Trophoblast cell (in vitro differentiated cells and primary cell): Measurements from ENCODE around the gene S100A4.

Source experiments
- DNase-seq, 2 donors: peaks; one replicate each; pipeline ENCODE4 v3.0.0-alpha.2; 2016
- H2AFZ ChIP-seq: 2 replicates; pipeline ENCODE4 v1.6.1; 2013; ENCODE audit warnings: low read length, moderate library complexity, mild to moderate bottlenecking; ENCODE audit not compliant: insufficient read depth, poor library complexity
- H2AK5ac ChIP-seq: 2 replicates; pipeline ENCODE4 v1.6.1; 2013; ENCODE audit warnings: mild to moderate bottlenecking, low read length
- H2BK120ac ChIP-seq: 2 replicates; pipeline ENCODE4 v1.6.1; 2013; ENCODE audit warnings: low read length, mild to moderate bottlenecking, moderate library complexity; ENCODE audit not compliant: insufficient read depth, poor library complexity
- H2BK12ac ChIP-seq: 2 replicates; pipeline ENCODE4 v1.6.1; 2013; ENCODE audit warnings: mild to moderate bottlenecking, low read length, moderate library complexity
- H2BK5ac ChIP-seq: 2 replicates; pipeline ENCODE4 v1.6.1; 2013; ENCODE audit warnings: low read length, low read depth, moderate library complexity, mild to moderate bottlenecking; ENCODE audit not compliant: poor library complexity
- H3K14ac ChIP-seq: 2 replicates; pipeline ENCODE4 v1.6.1; 2013; ENCODE audit warnings: mild to moderate bottlenecking, low read length
- H3K18ac ChIP-seq: 2 replicates; pipeline ENCODE4 v1.6.1; 2013; ENCODE audit warnings: mild to moderate bottlenecking, low read length
- H3K23ac ChIP-seq: 2 replicates; pipeline ENCODE4 v1.6.1; 2013; ENCODE audit warnings: low read length
- H3K27ac ChIP-seq: 2 replicates; pipeline ENCODE4 v1.5.1; 2013; ENCODE audit warnings: low read depth, mild to moderate bottlenecking, inconsistent platforms, low read length, moderate library complexity
- H3K27me3 ChIP-seq: 2 replicates; pipeline ENCODE4 v1.6.1; 2013; ENCODE audit warnings: inconsistent platforms, mild to moderate bottlenecking, low read length, moderate library complexity; ENCODE audit not compliant: insufficient read depth
- H3K36me3 ChIP-seq, 2 experiments: 1 replicate in 1 of 2; 2 replicates in 1 of 2; pipeline ENCODE4 v1.6.1; 2013; ENCODE audit warnings: low read length in 2 of 2, mild to moderate bottlenecking in 2 of 2, moderate library complexity in 1 of 2; ENCODE audit not compliant: insufficient read depth in 2 of 2, control insufficient read depth in 1 of 2
- H3K4ac ChIP-seq: 2 replicates; pipeline ENCODE4 v1.6.1; 2013; ENCODE audit warnings: low read depth, mild to moderate bottlenecking, low read length, moderate library complexity
- H3K4me1 ChIP-seq, 2 experiments: 1 replicate in 1 of 2; 2 replicates in 1 of 2; pipeline ENCODE4 v1.6.1; 2013; ENCODE audit warnings: low read length in 2 of 2, mild to moderate bottlenecking in 2 of 2, moderate library complexity in 1 of 2; ENCODE audit not compliant: insufficient read depth in 2 of 2, control insufficient read depth in 1 of 2
- H3K4me2 ChIP-seq: 2 replicates; pipeline ENCODE4 v1.6.1; 2013; ENCODE audit warnings: inconsistent platforms, mild to moderate bottlenecking, low read length, moderate library complexity
- H3K4me3 ChIP-seq: 2 replicates; pipeline ENCODE4 v1.5.1; 2013; ENCODE audit warnings: mild to moderate bottlenecking, low read depth, low read length, inconsistent platforms
- H3K79me1 ChIP-seq: one replicate; pipeline ENCODE4 v1.6.1; 2013; ENCODE audit warnings: low read length
- H3K79me2 ChIP-seq: 2 replicates; pipeline ENCODE4 v1.6.1; 2013; ENCODE audit warnings: low read length, mild to moderate bottlenecking; ENCODE audit not compliant: control insufficient read depth, insufficient read depth, poor library complexity
- H3K9ac ChIP-seq: 2 replicates; pipeline ENCODE4 v1.6.1; 2013; ENCODE audit warnings: mild to moderate bottlenecking, low read length
- H3K9me3 ChIP-seq: 2 replicates; pipeline ENCODE4 v1.6.1; 2013; ENCODE audit warnings: low read depth, mild to moderate bottlenecking, control low read depth, inconsistent platforms, low read length; ENCODE audit not compliant: insufficient read depth
- H4K12ac ChIP-seq: 2 replicates; pipeline ENCODE4 v1.6.1; 2013; ENCODE audit warnings: low read depth, mild to moderate bottlenecking, low read length, moderate library complexity
- H4K8ac ChIP-seq: 2 replicates; pipeline ENCODE4 v1.6.1; 2013; ENCODE audit warnings: low read depth, mild to moderate bottlenecking, low read length, moderate library complexity
- H4K91ac ChIP-seq: one replicate; pipeline ENCODE4 v1.6.1; 2013; ENCODE audit warnings: low read depth, mild to moderate bottlenecking, low read length, moderate library complexity
- WGBS: extraction: QIAGEN DNeasy Blood & Tissue Kit; methylation state at CpG from one replicate; pipeline ENCODE4 v1.1.7; 2013; ENCODE audit warnings: missing lambda C conversion rate; ENCODE audit not compliant: insufficient read length, insufficient coverage; ENCODE audit errors: extremely low coverage; 5-methylcytosine and 5-hydroxymethylcytosine counted together

S100A4 gene

GRCh38 chr1:153535242-153536011 lies 10.2 kb downstream of the S100A4 start, which contains the start of gene S100A6:
Gene S100A6 (minus strand): TSS chr1:153535991. CDS start chr1:153535339, 652 bp downstream.
- Histone ChIP-seq H3K14ac (peak within 1 kb of the TSS; percentile 63), H3K18ac (peak within 1 kb of the TSS; percentile 43), H3K4ac (peak within 1 kb of the TSS; percentile 24), H3K36me3 (no peaks in the 10 kb centered on the region), H3K27ac (no peak within 1 kb of the TSS), H3K4me3 (peak within 1 kb of the TSS; percentile 32), H2AK5ac (peak within 1 kb of the TSS; percentile 49), H2AFZ (peak within 1 kb of the TSS; percentile 32), H2BK12ac (peak within 1 kb of the TSS; percentile 90), H3K27me3 (no peaks in the 10 kb centered on the region), H2BK5ac (no peak within 1 kb of the TSS), H4K12ac (peak within 1 kb of the TSS; percentile 10), H3K9ac (no peak within 1 kb of the TSS), H3K79me1 (peaks cover 31% of the 10 kb centered on the region), H2BK120ac (peak within 1 kb of the TSS; percentile 40), H3K4me1 (peaks cover 27 to 36% of the 10 kb centered on the region in 2 experiments), H4K91ac (peak within 1 kb of the TSS; percentile 71), H4K8ac (peak within 1 kb of the TSS; percentile 23), H3K9me3 (no peaks in the 10 kb centered on the region), H3K4me2 (peak within 1 kb of the TSS; percentile 38), H3K23ac (no peak within 1 kb of the TSS), H3K79me2 (no peaks in the 10 kb centered on the region)
- DNase-seq = peak in 1 of 2 donors; percentile 23
- no CpG with 5 or more reads among the region's 18 CpGs for WGBS

- no peaks in the 10 kb centered on the region for H3K36me3 ChIP-seq
Observed at GRCh38 chr1:153534925-153535241, 10.7 kb downstream of the S100A4 start.

GRCh38 chr1:153534226-153534924 lies 11.2 kb downstream of the S100A4 start:
- Histone ChIP-seq H3K23ac (no peak overlapping the region), H3K18ac (peak overlapping the region; percentile 36), H3K27me3 (no peaks in the 10 kb centered on the region), H2AK5ac (peak overlapping the region; percentile 26), H2AFZ (no peak overlapping the region), H3K14ac (peak overlapping the region; percentile 30), H3K27ac (no peak overlapping the region), H4K91ac (peak overlapping the region; percentile 93), H3K4me1 (peaks cover 27 to 35% of the 10 kb centered on the region in 2 experiments), H3K9me3 (no peaks in the 10 kb centered on the region), H3K4me3 (no peak overlapping the region), H2BK5ac (peak overlapping the region; percentile 2), H4K12ac (no peak overlapping the region), H3K4ac (peak overlapping the region; percentile 12), H3K79me1 (peaks cover 27% of the 10 kb centered on the region), H3K4me2 (no peak overlapping the region), H3K9ac (no peak overlapping the region), H4K8ac (peak overlapping the region; percentile 27), H3K79me2 (no peaks in the 10 kb centered on the region), H2BK12ac (peak overlapping the region; percentile 66), H2BK120ac (peak overlapping the region; percentile 85), H3K36me3 (no peaks in the 10 kb centered on the region)
- peak in 1 of 2 donors; percentile 29 for DNase-seq
- no CpG with 5 or more reads among the region's 7 CpGs for WGBS

More at GRCh38 chr1:153534925-153535241, 10.7 kb downstream of the S100A4 start:
- no peak overlapping the region for H4K8ac ChIP-seq
- H3K79me1 ChIP-seq = peaks cover 30% of the 10 kb centered on the region
- H3K4me1 ChIP-seq = peaks cover 27 to 35% of the 10 kb centered on the region in 2 experiments
- H3K27me3 ChIP-seq = no peaks in the 10 kb centered on the region
- WGBS = no CpG with 5 or more reads among the region's 3 CpGs
- H3K4me3 ChIP-seq = peak overlapping the region; percentile 32
- H3K79me2 ChIP-seq = no peaks in the 10 kb centered on the region
- no peak overlapping the region for H2AFZ ChIP-seq
- H2AK5ac ChIP-seq = peak overlapping the region; percentile 48
- peak overlapping the region; percentile 49 for H4K91ac ChIP-seq
- no peaks in the 10 kb centered on the region for H3K9me3 ChIP-seq
- H2BK120ac ChIP-seq = peak overlapping the region; percentile 9
- no peak overlapping the region for H2BK5ac ChIP-seq
- H3K27ac ChIP-seq = no peak overlapping the region
- no peak overlapping the region for H3K18ac ChIP-seq
- H4K12ac ChIP-seq = no peak overlapping the region
- no peak overlapping the region for H3K9ac ChIP-seq
- DNase-seq = no peak
- H2BK12ac ChIP-seq = peak overlapping the region; percentile 90
- H3K4ac ChIP-seq = no peak overlapping the region
- H3K23ac ChIP-seq = no peak overlapping the region
- no peak overlapping the region for H3K4me2 ChIP-seq
- peak overlapping the region; percentile 45 for H3K14ac ChIP-seq

GRCh38 chr1:153533689-153534201 lies 11.9 kb downstream of the S100A4 start:
- Histone ChIP-seq H2BK120ac (peak overlapping the region; percentile 85), H3K14ac (peak overlapping the region; percentile 54), H2BK5ac (peak overlapping the region; percentile 44), H4K91ac (peak overlapping the region; percentile 93), H2AFZ (peak overlapping the region; percentile 21), H3K4ac (peak overlapping the region; percentile 12), H3K23ac (no peak overlapping the region), H4K12ac (peak overlapping the region; percentile 9), H2AK5ac (peak overlapping the region; percentile 31), H4K8ac (peak overlapping the region; percentile 43), H3K4me2 (peak overlapping the region; percentile 15), H3K79me1 (peaks cover 27% of the 10 kb centered on the region), H3K27me3 (no peaks in the 10 kb centered on the region), H3K9me3 (no peaks in the 10 kb centered on the region), H2BK12ac (peak overlapping the region; percentile 66), H3K36me3 (no peaks in the 10 kb centered on the region), H3K18ac (peak overlapping the region; percentile 73), H3K79me2 (no peaks in the 10 kb centered on the region), H3K9ac (no peak overlapping the region), H3K4me1 (peaks cover 27 to 35% of the 10 kb centered on the region in 2 experiments), H3K4me3 (no peak overlapping the region), H3K27ac (no peak overlapping the region)
- no CpG with 5 or more reads among the region's 13 CpGs for WGBS
- peak in 1 of 2 donors; percentile 37 for DNase-seq
